NCI-H460 (cell line): ENCODE measurements around the gene CAPN2. TPM values are rescaled to one million over a fixed set of nuclear protein-coding genes. Genes with fewer than 3 reads are reported as not detected.

Source experiments
- DNase-seq: peaks from one replicate; pipeline ENCODE4 v3.0.0-alpha.2; 2016; ENCODE audit warnings: low read depth; ENCODE audit errors: extremely low read depth
- total RNA-seq: library from RNA; depleted of rRNA; stranded (reverse); fragments of >200 nt; shearing (Covaris generic); gene quantifications from 2 replicates; pipeline ENCODE4 v1.2.3, GENCODE V29; 2014

CAPN2 gene
- total RNA-seq, 1 experiment from 2014 or later, result 256 TPM

DNA sequence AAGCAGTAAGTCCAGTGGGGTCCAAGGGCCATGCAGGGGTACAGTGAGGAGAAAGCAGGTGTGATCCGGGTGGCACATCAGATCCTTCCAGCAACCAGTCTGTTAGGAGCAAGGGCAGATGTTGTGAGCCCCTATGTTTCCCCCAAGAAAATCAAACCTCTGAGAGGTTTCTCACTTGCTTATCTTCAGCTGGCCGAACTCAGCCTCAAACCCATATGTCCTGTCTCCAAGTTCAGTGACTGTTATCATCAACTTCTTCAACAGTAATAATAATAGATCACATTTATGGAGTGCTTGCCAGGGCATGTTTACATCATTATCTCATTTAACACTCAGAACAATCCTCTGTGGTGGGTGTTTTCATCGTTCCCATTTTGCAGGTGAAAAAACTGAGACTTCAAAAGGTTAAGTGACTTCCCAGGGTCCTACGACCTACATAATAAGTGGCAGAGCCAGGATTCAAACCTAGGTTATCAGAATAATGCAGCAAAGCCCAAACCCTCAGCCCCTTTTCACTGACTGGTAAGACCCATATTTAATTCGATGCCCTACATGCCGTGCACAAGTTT lies 3.3 kb downstream of the CAPN2 start:
- DNase-seq, result no peak

DNA sequence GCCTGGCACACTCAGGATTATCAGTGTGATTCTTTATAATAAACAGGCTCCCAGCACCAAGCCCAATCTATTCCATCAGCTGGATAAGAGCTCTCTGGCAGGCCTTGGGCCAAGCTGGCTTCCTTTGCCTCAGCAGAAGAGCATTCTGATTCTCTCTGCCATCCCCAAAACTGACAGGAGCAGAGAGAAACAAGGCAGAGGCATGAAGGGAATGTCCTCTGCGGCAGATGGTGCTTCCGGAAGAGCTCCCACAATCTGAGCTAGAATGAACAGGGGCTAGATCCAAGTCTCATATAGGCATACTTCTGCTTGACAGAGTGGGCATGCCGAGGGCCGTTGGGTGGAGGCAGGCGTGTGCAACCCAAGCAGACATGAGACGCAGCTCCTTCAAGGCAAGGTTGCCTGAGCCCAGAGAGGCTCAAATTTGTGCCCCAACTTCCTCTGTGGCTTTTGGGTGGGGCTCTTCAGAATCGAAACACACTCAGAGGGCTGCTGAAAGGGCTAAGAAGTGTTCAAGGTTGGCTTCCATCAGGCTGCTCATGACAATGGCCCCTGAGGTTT lies 4.0 kb downstream of the CAPN2 start:
- DNase-seq, result no peak

DNA sequence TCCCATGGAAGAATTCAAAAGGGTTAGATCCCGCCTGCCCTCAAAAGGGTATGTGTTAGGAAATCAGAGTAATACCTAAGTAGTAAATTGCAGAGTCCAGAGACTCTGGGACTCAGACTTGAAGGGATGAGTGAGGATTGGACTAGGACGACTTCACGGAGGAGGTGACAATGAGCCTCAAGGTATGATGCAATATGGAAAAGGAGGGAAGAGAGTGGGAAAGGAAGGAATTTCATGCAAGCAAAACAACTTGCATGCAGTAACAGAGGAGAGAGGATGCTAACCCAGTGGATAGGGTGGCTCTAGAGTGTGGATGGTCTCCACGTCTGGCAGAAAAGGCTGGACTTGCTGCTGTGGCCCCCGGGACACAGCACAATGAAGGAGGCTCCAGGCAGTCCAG lies 4.8 kb downstream of the CAPN2 start:
- DNase-seq, result no peak

DNA sequence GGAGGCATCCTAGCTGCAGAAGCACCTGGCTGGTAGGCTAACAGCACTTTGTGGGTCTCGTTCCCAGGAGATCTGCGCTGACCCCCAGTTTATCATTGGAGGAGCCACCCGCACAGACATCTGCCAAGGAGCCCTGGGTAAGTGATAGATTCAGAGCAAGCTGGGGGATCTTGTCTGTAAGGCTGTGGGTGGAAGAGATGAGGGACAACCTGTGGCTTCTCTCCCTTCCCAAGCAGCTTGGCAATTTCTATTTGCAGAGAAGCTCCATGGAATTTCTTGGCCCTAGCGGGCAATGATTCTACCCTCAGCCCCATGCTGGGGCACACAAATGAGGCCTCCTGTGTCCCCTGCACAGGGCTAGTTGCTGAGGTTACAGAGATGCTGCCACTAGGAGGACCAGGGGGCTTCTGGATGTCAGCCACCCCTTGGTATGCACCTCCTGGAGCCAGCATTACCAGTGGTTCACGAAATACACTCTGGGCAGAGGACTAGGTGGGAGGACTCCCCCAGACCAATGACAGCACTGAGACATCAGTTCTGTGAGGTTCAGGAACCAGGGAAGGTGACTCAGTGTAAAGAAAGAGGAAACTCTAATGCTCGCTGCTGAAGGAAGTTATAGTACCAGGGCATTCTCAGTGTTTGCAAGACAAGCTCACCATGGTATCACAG lies 5.5 kb downstream of the CAPN2 start:
- no peak for DNase-seq

DNA sequence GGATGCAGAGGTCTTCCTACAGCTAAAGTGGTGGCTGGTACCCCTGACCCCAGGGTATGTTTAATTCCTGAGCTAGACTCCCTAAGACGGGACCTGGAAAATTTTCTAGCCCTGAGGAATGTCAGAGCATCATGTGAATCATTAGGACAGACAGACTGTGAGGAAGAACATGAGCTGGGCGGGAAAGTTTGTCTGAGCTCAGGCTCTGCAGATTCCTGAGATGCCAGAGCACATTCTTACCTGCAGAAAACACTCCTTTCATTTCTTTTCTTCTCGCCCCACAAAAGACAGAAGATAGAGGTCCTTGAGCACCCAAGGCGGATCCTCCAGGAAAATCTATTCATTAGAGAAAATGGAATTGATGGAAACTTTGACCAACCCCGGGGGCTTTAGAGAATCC lies 6.5 kb downstream of the CAPN2 start:
- DNase-seq, result no peak

DNA sequence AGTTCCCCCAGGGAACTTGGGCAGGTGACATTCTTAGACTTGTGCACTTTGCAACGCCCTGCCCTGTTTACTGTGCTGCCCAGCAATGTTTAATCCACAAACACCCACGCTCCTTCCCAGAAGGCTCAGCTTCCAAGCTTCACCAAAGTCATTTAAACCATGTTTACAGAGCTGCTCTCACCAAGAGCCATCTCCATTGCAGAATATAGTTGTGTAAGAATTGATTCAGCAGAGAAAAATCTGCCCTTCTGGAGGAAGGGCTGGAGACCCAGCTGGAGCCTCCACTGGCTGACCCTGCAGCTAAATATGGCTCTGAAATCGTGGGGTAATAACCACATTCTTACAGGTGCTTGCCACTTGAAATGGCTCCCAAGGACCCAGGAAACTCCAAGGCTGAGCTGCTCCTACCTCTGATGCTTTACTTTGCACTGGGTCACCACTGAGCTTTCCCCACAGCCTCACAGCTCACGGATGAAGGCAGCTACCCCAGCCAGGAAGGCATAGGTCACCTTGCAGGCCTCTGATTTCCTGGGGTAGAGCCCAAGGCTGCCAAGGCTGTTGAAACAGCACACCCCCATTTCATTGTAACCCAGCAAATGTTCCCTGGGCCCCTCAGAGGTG lies 8.7 kb downstream of the CAPN2 start:
- DNase-seq, result no peak

- no peak for DNase-seq
These were observed 9.6 kb downstream of the CAPN2 start for GRCh38 chr1:223721658-223722607.

DNA sequence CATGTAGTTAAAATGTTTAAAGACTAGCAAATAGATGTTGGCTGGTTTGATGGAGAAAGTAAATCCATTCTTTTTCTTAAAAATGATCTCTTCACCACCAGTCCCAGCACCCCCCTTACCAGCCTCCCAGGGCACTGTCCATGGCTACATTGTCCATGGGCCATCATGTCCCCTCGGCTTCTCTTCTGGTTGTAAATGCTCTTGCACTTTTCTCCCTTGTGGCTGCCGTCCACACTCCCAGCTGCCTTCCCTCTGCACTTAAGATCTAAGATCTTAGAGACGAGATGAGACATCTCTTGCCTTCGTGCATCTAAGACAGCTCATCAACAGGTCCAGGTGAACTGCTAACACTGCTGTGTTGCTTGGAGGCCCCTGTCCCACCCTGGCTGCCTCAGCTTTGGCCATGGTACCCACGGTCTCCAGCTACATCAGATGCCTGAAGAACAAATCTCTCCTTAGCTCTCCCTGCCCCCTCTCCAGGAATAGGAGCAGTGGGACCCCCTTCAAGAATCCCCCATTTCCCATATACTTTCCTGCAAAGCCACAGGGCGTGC lies 11.1 kb downstream of the CAPN2 start:
- no peak for DNase-seq

DNA sequence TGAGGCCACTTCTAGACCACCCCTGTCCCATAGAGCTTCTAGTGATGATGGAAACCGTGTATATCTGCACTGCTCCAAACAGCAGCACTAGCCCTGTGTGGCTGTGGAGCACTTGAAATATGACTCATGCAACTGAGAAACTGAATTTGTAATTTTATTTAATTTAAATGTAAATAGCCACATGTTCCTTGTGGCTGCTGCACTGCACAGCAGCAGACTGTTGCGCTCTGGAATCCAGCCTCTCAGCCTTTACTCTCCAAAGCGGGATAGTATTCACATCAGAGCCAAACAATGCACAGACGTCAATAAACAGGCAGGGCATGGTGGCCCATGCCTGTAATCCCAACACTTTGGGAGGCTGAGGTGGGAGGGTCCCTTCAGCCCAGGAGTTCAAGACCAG lies 12.0 kb downstream of the CAPN2 start:
- DNase-seq, result no peak

GRCh38 chr1:223725578-223725977 lies 13.2 kb downstream of the CAPN2 start:
- no peak for DNase-seq

DNA sequence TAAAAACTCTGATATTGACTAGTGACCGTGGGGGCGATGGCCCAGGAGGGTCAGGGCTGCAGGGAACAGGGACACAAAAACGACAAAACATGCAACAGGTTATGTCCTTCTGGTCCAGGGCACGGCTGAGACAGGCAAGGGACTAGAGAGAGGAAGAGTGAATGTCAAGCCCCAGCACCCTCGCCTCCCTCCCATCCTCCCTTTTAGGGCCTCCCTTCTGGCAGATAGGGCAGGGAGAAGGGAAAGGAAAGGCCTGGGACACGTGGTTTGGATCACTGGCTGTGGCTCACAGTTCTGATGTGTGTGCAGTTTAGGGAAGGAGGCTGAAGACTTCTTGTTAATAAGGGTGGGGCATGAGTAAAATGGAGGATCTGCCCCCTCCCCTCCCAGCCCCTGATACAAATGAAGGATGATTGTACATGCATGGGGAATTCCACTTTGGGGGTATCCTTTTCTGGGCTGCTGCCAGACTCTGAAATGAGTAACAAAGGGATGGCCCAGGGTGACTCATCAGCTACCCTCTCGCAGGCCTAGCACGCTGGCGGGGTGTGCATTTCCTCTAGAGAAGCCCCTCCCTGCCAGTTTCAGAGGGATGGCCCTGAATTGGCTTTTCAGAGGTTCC lies 14.2 kb downstream of the CAPN2 start:
- DNase-seq, result no peak

GRCh38 chr1:223727541-223727940 lies 15.2 kb downstream of the CAPN2 start:
- DNase-seq, result no peak

DNA sequence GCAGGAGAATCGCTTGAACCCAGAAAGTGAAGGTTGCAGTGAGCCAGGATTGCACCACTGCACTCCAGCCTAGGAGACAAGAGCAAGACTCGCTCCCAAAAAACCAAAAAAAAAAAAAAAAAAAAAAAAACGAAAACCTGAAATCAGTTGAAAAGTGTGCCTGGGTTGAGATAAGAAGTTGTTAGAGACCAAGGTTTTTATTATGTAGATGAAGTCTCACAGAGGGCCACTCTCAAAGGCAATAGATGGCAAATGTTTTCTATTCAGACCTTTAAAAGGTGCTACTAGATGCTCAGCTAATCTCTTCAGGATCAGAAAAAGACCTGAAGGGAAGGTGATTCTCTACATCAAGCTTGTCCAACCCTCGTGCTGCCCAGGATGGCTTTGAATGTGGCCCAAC lies 17.6 kb downstream of the CAPN2 start:
- no peak for DNase-seq

- DNase-seq, result no peak
These were observed 18.3 kb downstream of the CAPN2 start for GRCh38 chr1:223730479-223731132.

DNA sequence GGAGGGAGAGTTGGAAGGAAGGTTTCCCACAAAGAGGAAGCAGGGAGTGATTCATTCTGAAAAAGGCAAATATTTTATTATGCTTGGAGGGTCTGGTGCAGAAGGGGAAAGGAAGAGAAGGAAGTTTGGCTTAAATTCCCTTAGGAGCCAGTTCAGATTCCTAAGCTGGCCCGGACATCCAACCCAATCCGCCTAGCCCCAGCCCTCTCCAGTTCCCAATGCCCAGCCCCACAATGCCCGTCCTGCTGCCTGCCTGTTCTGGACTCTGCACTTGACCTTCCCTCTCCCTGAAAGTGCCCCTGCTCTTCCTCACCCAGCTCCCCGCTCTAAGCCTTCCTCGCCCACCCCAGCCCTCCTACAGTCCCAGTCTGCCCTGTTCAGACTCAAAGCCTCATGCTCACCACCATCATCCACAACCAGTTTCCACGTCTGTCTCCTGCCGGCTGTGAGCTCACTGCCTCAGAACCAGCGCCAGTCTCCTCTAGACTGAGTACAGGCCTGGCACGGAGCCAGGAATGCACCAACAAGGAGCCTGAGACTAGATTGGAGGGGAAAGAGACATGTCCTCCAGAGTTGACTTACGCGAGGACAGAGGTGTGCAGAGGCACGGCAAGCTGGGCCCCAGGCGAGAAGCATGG lies 18.9 kb downstream of the CAPN2 start:
- DNase-seq, result no peak

DNA sequence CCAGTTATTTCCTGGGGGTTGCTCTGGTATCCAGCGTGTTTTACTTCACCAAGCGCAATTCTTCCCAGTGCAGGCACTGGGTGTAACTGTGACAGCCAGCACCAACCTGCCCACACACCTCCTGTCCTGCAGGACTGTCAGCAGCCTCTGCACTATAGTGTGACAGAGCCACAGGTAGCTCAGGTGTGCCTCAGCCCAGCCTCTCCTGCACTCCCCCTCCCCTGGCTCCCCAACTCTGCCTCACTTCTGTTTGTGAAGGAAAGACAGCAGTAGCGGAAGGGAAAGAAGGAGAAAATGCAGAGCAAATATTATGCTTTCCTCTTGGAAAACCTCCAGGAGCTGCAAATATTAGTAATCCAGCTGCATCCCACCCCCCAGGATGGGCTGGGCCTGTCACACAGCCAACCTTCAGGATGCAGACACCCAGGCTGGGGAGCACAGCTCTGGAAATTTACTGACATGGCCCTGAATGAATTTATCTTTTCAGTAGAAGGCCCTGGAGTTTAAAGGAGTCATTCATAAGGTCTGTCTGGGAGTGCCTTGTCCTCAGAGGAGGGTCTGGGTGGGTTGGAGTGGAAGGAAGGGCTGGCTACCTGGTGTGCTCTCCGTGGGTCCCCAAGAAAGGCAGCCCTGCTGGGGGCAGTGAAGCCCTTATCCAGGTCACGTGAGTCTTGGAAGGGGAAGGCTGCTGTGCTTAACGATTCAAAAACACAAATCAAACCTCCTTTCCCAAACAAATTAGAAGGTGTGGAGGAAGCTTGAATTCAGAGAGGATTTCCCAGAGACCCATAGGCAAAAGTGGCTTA lies 20.9 kb downstream of the CAPN2 start:
- no peak for DNase-seq

DNA sequence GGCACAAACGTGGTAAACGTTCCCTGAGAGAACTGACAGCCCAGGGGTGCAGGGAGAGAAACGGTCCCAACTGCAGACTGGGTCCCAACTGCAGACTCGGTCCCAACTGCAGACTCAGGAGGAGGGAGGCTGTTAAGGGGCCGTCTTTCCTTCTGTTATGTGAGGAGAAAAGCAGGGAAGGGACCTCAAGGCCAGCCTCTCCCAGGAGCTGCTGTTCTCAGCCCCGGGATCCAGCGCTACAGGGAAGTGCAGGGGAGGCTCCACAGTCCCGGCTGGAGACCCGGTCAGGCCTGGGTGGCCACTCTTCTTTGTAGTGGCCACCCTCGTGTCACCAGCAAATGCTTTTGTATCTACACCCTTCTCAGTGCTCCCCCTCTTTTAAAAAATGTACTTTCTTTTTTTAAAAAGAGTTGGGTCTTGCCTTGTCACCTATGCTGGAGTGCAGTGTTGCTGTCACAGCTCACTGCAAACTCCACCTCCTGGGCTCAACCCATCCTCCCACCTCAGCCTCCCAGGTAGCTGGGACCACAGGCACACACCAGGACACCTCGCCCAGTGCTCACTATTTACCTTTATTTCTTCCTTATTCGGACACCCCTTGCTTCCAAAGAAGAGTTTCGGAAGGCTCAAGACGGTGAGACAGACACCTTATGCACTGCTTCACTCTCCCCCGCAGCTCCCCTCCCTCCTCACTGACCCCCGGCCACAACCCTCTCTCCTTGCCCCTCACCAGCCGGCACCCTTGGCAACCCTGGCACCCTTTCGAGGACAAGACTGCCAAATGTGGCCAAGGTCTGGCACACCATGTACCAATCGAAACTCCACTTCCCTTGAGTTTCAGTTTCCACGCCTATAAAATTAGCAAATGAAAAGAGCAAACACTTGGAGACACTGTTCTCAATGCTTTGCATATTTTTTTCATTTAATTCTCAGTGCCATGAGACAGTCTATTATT lies 21.8 kb downstream of the CAPN2 start:
- DNase-seq, result no peak
